SH-SY5Y (cell line): ENCODE measurements around the gene TSPAN4.

Source experiments
- GATA2 ChIP-seq: IDR thresholded peaks from 2 replicates; pipeline ENCODE4 v1.6.1; 2011; ENCODE audit warnings: mild to moderate bottlenecking, low read depth, low read length
- GATA3 ChIP-seq: IDR thresholded peaks from 2 replicates; pipeline ENCODE4 v1.6.1; 2011; ENCODE audit warnings: low read depth, mild to moderate bottlenecking, low read length, moderate library complexity

Gene TSPAN4

GRCh38 chr11:893008-893654 lies 50.5 kb downstream of the TSPAN4 start:
- TF ChIP-seq GATA2 (no peak), GATA3 (no peak)

DNA sequence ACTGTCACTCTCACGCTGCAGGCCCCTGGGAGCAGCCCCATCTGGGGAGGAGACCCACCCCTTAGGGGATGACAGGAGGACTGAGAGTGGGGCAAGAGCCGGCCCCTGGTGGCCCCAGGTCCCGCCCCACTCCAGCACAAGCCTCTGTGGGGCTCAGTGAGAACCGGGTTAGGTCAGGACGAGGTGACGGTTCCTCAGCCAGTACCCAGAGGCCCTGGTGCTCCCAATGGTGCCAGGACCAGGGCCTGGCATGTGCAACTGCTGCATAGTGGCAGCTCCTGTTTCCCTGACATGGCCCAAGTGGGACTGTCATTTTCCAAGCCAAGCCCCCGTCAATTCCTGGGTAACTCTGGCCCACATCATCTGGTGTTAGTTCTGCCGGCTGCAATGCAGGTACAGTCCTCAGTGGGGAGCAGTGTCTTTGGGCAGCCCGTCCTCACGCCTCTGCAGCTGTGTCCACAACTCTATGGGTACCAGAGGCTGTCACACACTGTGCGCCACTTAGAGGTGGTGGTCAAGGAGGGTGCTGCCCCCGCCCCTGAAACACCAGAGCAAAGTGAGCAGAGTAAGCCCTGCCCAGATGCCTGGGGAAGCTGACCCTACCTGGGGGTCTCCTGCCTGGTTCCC lies 52.0 kb downstream of the TSPAN4 start:
- no peak for TF ChIP-seq GATA3
- no peak for TF ChIP-seq GATA2

GRCh38 chr11:895331-896110 lies 52.9 kb downstream of the TSPAN4 start:
- TF ChIP-seq GATA3, result no peak
- no peak for TF ChIP-seq GATA2

- TF ChIP-seq GATA2 (no peak), GATA3 (no peak)
These were observed 54.8 kb downstream of the TSPAN4 start for GRCh38 chr11:897253-898142.

- TF ChIP-seq GATA3 (no peak), GATA2 (no peak)
These were observed 55.5 kb downstream of the TSPAN4 start for GRCh38 chr11:898143-898511.

DNA sequence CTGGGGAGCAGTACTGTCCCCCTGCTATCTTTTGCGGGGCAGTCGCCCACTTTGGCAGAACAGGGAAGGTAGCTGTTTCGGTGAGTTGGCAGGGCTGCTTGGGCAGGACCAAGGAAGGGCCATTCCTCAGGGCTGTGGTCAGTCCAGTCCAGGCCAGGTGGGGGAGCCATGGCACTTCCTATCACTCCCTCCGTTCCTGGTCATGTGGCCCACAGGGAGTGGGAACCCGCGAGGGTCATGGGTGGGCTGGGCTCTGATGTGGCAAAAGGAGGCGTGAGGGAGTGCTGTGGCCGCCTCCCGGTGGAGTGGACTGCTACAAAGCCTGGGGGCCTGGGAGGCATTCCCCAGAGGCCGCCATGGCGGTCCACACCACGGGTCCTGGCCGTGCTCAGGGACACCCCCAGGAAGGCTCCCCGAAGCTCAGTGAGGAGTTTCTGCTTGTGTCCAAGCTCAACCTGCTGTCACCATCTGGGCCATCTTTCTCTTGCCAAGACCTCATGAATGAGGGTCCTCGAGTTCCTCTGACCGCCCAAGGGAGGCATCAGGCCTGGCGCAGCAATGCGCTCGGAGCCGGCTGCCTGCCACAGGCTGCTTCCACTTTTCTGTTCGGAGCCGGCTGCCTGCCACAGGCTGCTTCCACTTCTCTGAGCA lies 56.0 kb downstream of the TSPAN4 start:
- TF ChIP-seq GATA3 (no peak), GATA2 (no peak)

GRCh38 chr11:899724-900123 lies 57.1 kb downstream of the TSPAN4 start:
- no peak for TF ChIP-seq GATA2

DNA sequence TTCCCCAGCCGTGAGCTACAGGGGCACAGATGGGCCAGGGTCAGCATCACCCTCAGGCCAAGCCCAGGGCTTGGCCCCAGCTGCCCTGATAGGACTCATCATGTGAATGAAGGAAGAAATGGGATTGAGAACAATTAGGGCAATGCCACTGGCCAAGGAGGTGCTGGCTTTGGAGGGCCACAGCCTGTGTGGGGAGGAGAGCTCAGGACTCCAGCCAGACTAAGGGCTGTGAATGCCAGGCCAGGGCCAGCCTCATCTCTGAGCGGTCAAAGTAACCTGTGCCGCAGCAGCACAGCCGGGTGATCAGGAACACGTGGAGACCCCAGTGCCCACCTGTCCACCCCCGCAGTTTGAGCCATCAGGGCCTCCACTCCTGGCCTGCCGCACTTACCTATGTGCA lies 57.9 kb downstream of the TSPAN4 start:
- TF ChIP-seq GATA3 (no peak), GATA2 (no peak)

DNA sequence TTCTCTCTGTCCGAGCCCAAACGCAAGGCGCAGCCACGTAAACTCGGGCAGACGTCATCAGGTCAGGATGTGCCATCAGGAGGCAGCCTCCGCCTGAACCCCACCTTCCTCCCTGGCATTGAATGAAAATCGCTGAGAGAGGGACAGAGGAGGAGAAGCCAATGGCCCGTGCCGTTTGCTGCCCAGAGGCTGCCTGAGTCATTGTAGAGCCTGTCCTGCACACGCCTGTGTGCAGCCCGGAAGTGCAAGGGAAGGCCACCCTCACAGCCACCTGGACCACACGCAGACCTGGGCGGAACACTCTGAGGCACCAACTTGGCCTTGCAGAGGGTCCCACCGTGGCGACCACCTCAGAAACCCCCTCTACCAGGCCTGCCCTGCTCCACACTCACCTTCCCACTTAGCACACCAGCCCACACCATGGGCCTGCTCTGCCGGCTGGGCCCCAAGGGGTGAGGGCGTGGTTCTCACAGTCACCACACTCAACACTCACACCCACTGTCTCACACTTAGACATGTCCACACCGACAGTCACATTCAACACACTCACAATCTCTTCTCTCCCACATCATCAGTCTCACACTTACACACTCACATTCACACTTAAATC lies 58.9 kb downstream of the TSPAN4 start:
- TF ChIP-seq GATA3 (no peak), GATA2 (no peak)

DNA sequence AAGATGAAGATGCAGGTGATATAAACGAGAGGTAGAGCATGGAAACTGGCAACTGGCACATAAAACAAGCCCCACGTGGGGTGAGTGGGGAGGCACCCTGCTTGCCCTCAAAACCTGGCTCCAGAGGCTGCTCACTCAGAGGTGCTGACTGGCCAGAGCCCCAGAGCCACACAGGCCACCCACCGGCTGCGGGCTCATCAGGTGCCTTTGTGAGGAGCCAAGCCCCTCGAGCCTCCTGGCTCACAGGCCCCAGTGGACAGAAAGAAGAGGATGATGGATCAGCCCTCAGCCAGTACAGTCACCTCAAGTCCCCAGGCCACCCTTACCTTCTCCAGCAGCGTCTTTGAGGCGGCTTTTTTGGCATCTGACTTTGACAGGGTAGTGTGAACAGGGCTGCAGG lies 61.7 kb downstream of the TSPAN4 start:
- no peak for TF ChIP-seq GATA2
- TF ChIP-seq GATA3, result no peak

GRCh38 chr11:905952-906351 lies 63.3 kb downstream of the TSPAN4 start:
- no peak for TF ChIP-seq GATA3
- no peak for TF ChIP-seq GATA2

- TF ChIP-seq GATA2 (no peak), GATA3 (no peak)
These were observed 65.0 kb downstream of the TSPAN4 start for GRCh38 chr11:907668-908067.

GRCh38 chr11:908273-908672 lies 65.6 kb downstream of the TSPAN4 start:
- no peak for TF ChIP-seq GATA2
- TF ChIP-seq GATA3, result no peak

DNA sequence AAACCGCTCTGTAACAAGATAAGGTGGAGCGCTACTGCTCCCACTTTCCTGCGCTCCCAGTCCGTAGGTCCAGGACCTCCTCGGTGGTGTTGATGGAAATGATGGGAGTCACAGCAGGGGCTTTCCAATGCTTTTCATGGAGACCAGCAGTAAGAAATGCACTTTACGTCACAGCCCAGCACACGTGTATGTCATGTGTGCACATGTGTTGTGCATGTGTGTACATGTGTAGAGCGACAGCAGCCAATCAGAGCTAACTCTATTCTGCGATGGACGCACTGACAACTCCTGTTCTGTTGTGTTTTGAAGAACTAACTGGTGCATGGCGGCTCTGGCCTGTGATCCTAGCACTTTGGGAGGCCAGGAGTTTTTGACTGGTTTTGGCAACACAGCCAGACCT lies 66.8 kb downstream of the TSPAN4 start:
- TF ChIP-seq GATA2 (no peak), GATA3 (no peak)
